LNCaP clone FGC (cell line): ENCODE data around the gene HIPK2.

Source experiments
- DNase-seq: peaks from one replicate; pipeline ENCODE4 v3.0.0-alpha.2; 2011; ENCODE audit warnings: low read depth
- H3K4me3 ChIP-seq: 2 replicates; pipeline ENCODE4 v1.5.1; 2011; ENCODE audit warnings: mild to moderate bottlenecking, low read depth, low read length, control low read depth
- TF ChIP-seq, protein P1 (sequence below): IDR thresholded peaks from 2 replicates; pipeline ENCODE4 v1.5.1; 2012; ENCODE audit warnings: mild to moderate bottlenecking; ENCODE audit not compliant: control insufficient read depth, insufficient read depth; ENCODE audit errors: extremely low read depth

HIPK2 gene

DNA sequence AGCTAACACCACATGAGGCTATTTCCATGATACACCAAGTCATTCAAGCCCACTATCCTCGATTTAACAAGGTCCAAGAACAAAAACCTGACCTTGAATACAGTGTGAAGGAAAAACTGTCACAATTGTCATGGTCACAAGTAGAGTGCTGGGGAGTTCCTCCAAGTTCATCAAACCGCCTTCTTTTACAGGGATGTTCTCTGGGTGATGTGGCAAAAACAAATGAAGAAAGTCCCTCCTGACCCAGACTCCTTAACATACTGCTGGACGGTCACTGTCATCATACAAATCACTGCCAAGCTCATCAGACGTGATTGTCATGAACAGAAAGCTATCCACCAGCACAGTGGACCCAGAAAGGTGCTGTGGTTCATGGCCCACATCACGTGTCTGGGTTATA is 28.9 kb downstream of the HIPK2 start:
- H3K4me3 ChIP-seq: no peak overlapping the region
- TF ChIP-seq, protein P1, sequence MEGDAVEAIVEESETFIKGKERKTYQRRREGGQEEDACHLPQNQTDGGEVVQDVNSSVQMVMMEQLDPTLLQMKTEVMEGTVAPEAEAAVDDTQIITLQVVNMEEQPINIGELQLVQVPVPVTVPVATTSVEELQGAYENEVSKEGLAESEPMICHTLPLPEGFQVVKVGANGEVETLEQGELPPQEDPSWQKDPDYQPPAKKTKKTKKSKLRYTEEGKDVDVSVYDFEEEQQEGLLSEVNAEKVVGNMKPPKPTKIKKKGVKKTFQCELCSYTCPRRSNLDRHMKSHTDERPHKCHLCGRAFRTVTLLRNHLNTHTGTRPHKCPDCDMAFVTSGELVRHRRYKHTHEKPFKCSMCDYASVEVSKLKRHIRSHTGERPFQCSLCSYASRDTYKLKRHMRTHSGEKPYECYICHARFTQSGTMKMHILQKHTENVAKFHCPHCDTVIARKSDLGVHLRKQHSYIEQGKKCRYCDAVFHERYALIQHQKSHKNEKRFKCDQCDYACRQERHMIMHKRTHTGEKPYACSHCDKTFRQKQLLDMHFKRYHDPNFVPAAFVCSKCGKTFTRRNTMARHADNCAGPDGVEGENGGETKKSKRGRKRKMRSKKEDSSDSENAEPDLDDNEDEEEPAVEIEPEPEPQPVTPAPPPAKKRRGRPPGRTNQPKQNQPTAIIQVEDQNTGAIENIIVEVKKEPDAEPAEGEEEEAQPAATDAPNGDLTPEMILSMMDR: no peak
- DNase-seq: no peak

GRCh38 chr7:139748373-139748765 is 29.4 kb downstream of the HIPK2 start:
- TF ChIP-seq, protein P1: no peak
- DNase-seq: no peak
- no peak overlapping the region for H3K4me3 ChIP-seq

DNA sequence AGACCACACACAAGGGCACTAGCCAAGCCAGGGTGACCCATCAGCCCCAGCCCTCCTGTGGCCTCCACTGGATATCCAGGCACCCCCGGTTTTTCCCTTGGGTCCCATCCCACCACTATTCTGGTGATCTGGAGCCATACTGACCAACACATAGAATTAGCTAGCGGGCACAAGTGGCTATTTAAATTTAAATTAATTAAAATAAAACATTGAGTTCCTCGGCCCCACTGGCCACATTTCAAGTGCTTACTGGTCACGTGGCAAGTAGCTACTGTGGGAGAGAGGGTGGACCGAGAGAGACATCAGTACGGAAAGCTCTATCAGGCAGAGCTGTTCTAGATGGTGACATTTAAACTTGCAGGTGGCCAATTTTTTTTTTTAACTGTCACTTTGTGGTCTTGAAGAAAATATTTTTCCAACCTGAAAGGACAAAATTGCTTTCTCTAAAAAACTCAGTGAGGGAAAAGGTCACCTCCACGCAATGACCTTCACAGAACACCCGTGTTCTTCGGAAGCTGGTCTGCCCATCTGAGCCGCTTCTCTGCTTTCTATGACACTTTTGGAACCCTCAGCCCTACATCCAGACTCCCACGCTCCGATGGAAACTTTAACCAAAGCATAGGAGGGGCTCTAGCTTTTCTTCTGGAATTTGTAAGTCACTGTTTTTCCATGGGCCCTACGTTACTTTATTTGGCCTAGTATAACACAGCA is 30.0 kb downstream of the HIPK2 start:
- no peak for DNase-seq
- no peak overlapping the region for H3K4me3 ChIP-seq
- TF ChIP-seq, protein P1: no peak

GRCh38 chr7:139746652-139747051 is 31.1 kb downstream of the HIPK2 start:
- no peak for DNase-seq
- TF ChIP-seq, protein P1: no peak
- H3K4me3 ChIP-seq: no peak overlapping the region

DNA sequence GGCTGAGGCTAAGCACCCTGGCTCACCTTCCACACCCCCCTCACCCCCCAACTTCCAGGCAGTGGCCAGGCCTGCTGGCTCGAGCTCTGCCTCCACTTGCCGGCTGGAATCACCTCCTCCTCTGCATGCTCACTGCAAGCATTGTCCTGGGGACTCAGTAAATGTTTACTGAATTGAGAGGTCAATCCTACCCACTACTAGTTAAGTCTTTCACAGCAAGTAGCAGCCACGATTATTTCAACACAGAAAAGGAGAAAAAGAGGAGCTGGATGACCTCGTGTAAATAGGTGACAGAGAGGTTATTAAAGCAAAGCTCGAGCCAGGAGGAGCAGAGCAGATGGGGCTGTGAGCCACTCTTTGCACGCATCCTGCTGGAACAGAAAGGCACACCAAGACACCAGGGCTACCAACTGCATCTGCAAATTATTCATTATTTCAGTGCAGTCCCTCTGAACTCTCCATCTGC is 32.1 kb downstream of the HIPK2 start:
- no peak overlapping the region for H3K4me3 ChIP-seq
- no peak for DNase-seq
- TF ChIP-seq, protein P1: no peak

- DNase-seq: no peak
- TF ChIP-seq, protein P1: no peak
- no peak overlapping the region for H3K4me3 ChIP-seq
These were observed 32.8 kb downstream of the HIPK2 start for GRCh38 chr7:139744768-139745677.
